ENCODE results near the gene PSMC4.
A peak's percentile ranks its signal among the peaks of the same experiment; 100 is the strongest.

The PSMC4 gene

DNA sequence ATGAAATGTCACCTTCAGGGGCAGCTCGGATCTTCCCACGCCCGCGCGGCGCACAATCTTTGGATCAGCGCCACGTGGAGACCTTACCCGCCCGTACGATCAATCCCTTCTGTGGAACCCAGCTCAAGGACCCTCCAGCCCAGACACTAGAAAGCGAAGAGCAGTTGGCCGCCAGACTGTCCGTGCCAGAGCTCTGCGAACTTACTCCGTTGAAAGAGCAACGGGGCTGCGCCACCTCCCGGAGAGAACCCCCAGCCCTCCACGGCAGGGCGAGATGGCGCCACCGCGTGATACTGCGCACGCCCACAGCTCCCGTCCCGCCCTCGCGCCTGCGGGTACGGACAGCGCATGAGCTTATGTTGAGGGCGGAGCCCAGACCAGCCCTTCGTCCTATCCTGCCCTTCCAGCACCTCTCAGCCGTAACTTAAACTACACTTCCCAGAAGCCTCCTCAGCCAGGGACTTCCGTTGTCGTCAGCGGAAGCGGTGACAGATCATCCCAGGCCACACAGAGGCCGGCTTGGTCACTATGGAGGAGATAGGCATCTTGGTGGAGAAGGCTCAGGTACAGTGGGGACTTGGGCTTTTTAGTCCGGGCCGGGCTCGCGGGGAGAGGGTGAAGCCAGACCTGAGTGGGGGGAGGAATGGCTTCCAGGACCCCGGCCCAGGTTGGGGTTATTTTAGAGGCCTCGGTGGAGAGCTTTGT is at the start of gene PSMC4:
PSMC4 (plus strand) TSS at position 491 of the 705 bp plus-strand sequence; CDS start at position 529, 38 bp downstream.
- peak; percentile 98 for DNase-seq

DNA sequence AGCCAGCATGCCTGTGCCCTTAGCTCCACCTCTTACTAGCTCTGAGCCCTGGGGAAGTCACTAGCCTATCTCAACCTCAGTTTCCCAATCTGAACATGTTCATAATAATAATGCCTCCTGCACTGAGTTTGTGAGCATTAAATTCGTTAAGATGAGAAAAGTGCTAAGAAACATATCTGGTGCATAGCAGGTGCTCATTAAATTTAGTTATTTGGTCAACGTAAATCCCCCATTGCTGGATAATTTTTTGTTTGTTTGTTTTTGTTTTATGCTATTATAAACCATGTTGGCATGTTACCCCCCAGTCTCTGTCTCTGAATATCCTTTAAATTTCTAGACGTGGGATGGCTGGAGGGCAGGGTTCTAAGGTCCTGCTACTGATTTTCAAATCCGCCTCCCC is 47.1 kb upstream of the PSMC4 start:
- no peak for DNase-seq

DNA sequence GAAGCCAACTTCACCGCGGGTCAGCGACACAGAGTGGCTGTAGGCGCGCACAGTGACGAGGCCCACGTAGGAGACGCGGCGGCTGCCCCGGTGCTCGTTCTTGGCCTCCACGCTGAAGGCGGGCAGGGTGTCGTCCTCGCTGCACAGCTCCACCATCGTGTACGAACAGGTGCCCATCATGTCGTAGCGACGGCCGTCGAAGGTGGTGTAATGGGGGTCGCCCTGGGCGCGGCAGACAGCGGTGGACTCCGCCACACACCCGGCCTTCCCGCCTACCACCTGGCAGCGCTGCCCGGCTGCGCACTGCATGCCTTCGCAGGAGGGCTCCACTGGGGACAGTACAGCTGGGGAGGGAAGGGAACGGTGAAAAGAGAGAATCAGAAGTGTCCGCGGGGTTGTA is 46.6 kb upstream of the PSMC4 start:
- no peak for DNase-seq

DNA sequence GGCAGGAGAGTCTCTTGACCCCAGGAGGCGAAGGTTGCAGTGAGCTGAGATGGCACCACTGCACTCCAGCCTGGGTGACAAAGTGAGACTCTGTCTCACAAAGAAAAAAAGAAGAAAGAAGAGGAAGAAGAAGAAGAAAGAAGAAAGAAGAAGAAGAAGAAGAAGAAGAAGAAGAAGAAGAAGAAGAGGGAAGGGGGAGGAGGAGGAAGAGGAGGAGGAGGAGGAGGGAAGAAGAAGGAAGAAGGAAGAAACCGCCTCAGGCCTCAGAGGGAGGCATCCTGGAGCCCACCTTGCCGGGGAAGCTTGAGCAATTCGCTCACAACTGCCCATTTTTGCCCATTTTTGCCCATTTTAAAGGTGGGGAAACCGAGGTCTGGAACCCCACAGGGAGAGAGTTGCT is 46.0 kb upstream of the PSMC4 start:
- no peak for DNase-seq

DNA sequence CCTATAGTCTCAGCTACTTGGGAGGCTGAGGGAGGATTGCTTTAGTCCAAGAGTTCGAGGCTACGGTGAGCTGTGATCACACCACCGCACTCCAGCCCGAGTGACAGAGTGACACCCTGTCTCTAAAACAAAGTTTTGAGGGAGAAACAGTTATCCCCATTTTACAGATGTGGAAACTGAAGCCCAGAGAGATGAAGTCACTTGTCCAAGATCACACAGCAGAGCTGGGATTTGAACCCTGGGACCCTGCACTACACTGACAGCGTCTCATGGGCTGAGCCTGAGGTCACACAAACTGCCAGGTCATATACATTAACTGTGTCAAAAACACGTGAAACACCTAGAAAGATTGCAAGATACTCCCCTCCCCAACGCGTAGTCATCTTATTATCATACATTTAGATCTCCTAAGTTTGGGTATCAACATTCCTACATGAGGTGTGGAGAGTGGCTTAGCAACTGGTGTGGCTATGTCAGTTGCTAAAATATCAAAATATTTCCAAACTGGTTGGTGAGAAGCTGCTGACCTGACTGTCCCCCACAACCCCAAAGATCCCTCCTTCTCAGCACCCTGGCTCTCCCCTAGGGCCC is 44.7 kb upstream of the PSMC4 start:
- no peak for DNase-seq

DNA sequence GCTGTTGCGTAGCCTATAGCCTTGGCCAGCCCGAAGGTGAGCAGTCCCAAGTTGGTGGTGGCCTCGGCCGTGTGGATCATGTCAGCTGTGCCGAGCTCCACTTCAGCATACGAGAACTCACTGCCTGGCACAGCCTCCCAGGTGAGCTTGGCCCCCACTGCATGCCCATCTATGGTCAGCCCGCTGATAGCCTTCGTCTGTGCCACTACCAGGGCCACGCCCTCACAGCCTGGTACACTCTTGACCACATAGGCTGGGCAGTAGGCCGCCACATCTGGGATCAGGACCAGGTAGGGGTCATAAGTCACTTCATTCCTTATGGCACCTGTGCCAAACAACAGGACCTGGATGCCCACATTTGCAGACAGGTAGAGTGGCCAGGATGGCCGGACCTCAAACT is 43.9 kb upstream of the PSMC4 start:
- DNase-seq, result no peak

DNA sequence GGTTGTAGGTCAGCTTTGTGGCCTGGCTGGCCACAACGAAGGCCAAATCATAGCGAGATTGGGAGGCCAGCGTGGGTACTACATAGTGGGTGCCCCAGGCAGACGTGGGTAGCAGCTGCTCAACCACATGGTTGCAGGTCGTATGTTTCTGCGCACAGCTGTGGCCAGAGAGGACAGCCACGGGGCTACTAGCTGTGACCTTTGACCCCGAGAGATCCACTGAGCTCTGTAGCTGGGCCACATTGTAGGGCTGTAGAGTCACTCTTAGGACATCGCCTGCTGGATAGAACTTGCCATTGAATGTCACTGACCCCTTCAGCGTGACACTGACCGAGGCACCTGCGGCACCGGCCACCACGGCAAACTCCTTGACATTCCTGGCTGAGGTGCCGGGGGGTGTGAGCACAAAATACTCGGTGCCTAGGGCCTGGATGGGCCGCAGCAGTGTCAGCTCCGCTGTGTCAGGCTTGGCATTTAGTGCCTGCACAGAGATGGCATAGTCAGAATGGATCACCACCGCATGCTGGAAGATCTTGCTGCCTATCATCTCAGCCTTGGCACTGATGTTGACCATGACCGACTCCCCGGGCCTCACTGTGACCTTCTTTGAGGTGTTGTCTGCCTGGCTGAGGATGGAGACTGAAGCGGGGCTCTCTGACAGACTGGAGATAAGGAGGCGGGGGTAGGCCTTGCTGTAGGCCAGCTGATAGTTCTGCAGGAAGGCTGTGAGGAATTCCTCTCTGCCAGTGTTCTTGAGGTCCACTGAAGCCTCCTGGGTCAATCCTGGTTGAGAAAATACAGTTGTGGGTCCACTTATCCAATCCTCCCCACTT is 43.2 kb upstream of the PSMC4 start:
- no peak for DNase-seq

DNA sequence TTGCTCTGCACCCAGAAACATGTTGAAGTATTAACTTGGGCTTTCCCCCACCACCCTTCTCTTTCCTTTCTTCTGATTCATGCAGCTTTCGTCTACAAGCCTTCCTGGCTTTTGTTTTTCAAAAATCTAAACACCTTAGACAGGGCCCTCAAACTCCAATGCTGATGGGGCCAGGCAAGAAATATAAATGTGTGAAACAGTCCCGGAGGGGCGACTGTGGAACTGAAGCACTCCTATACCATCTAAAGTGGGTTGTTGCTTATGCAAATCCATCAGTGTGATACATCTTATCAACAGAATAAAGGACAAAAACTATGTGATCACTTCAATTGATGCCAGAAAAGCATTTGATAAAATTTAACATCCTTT is 42.6 kb upstream of the PSMC4 start:
- no peak for DNase-seq

DNA sequence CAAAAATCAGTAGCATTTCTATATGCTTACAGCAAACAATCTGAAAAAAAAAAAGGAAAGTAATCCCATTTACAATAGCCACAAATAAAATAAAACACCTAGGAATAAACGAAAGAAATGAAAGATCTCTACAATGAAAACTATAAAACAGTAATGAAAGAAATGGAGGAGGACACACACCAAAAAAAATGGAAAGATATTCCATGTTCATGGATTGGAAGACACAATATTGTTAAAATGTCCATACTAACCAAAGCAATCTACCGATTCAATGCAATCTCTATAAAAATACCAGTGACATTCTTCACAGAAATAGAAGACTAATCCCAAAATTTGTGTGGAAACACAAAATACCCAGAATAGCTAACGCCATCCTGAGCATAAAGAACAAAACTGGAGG is 41.2 kb upstream of the PSMC4 start:
- DNase-seq, result no peak

DNA sequence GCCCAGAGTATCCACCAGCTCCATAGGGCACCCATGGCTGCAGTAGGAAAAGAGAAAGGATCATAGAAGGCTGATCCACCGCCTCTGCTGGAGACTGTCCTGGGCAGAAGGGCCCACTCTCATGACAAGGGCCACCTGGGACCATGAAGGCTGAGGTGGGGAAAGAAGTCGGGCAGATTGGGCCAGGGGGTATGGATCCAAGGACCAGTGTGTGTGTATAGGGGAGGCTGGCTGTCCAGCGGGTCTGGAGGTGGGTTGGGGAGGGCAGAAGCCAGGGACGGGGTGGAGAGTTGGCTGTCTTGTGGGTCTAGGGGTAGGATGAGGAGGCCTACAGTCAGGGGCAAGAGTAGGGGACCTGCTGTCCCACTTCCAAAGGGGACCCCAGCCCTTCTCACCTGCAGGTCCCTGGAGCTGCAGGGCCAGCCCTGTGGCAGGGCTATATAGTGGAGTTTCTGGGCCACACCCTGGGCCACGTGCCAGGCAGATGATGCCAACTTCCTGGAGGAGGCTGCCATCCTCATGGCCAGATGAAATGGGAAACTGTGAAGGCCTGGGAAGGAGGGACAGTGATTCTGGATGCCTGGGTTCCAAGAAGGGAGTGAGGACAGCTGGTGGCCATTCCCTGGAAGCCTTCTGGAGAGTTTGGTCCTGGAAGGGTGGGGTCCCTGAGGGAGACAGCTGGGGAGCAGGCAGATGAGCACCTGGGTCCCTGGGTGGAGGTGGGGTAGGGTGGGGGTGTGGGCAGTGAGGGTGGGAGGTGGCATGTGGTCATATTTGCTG is 36.2 kb upstream of the PSMC4 start, which contains the start of gene FCGBP:
FCGBP (minus strand) TSS at position 51 of the 780 bp plus-strand sequence.
- no peak for DNase-seq

DNA sequence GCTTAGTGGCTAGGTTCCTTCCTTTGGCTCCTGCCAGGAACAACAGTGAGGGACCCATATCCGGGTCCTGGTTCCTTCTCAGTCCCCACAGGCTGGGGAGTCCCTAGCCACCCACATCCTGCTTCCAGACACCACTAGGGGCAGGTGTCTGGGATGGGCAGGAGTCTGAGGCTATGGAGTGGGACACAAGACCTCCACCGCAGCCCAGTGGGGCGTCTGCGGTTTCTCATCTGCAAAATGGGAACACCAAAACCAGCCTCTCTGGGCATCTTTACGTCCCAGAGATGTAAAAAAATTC is 35.7 kb upstream of the PSMC4 start:
- DNase-seq, result no peak

DNA sequence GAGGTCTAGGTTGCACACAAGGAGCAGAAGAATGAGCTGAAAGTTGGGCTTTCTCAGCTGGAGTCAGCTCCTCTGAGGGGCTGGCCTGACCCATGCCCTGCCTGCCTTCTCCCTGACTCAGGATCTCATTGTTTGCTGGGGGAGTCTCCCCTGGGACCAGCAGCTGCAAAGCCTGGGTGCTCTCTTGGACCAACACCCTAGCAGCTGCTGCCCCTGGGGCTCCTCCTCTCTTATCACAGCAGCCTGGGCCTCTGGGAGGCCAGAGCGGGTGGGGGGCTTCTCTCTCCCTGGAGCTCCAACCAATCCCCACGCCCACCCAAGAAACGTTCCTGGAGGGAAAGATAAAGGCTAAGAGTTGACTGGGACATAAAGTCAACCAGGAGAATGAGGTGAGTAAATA is 34.9 kb upstream of the PSMC4 start:
- DNase-seq, result no peak

DNA sequence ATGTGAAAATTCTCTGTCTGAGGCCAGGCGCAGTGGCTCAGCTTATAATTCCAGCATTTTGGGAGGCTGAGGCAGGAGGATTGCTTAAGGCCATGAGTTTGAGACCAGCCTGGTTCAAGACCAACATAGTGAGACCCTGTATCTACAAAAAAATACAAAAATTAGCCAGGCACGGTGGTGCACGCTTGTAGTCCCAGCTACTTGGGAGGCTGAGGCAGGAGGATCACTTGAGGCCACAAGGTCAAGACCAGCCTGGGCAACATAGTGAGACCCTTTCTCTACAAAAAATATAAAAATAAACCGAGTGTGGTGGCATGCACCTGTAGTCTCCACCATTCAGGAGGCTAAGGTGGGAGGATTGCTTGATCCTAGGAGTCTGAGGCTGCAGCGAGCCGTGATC is 34.3 kb upstream of the PSMC4 start:
- no peak for DNase-seq

DNA sequence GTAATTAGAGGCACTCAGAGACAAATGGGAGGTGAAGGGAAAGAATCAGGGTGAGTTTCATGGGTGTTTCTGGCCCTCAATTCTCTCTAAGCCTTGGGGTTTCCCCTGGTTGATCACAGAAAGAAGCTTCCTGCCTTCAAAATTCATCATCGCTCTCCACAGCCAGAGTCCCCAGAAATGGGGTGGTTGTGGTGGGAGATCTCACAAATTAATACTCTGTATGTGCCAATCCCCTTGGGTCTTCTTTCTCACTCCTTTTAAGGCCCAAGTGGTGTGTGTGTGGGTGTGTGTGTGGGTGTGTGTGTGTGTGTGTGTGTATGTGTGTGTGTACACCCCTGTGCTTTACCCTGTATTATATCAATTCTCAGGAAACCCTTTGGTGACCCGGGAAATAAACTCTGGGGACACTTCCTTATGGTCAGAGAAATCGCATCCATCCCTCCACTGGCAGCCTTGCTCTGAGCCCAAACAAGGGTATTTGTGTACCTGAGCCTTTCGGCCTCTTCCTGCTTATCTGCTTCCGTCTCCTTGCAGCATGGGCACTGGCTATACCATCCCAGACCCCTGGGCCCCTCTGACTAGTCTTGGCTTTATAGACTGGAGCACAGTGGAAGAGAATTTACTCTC is 33.8 kb upstream of the PSMC4 start:
- DNase-seq, result peak; percentile 35

DNA sequence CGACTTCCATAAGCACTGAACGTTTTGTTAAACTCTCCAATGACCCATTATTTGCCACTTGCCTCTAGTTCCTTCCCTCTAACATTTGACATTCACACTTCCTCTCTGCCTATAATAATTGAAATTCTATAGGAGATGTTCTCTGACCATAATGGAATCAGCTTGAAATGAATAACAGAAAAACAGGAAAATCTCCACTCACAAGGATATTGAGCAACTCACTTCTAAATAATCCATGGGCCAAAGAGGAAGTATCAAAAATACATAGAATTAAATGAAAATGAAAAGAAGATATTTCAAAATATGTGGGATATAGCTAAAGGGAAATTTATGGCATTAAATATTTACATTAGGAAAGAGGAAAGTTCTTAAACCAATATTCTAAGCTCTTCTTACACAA is 33.2 kb upstream of the PSMC4 start:
- no peak for DNase-seq

DNA sequence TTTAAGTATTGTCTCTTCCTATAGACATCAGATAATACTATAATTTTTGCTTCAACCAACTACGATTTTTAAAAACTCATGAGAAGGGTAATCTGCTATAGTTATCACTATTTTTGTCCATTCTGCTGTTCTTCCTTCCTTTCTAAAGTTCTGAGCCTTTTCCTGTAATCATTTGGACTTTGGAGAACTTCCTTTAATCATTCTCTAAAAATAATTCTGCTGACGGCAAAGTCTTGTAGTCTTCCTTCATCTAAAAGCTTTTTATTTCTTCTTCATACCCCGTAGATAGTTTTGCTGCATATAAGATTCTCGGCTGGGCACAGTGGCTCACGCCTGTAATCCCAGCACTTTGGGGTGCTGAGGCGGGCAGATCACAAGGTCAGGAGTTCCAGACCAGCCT is 31.4 kb upstream of the PSMC4 start:
- DNase-seq, result no peak

DNA sequence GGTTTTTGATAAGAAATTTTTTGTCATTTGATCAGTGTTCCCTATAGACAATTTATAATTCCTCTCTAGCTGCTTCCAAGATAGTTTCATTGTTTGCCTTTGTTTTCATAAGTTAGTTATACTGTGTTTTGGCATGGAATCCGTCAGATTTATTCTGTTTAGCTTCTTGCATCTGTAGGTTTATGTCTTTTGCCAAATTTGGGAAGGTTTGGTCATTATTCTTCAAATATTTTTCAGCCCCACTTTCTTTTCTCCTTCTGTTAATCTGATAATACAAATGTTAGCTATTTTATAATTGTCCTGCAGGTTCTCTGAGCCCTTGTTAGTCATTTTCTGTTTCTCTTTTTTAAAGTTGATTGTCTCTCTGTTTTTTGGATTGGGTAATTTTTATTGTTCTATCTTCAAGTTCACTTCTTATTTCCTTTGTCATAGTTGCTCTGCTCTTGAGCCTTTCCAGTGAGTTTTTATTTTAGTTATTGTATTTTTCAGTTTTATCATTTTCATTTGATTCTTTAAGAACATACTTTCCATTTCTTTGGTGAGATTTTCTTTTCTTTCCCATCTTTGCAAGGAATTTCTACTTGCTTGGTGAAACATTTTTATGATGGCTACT is 30.6 kb upstream of the PSMC4 start:
- no peak for DNase-seq

DNA sequence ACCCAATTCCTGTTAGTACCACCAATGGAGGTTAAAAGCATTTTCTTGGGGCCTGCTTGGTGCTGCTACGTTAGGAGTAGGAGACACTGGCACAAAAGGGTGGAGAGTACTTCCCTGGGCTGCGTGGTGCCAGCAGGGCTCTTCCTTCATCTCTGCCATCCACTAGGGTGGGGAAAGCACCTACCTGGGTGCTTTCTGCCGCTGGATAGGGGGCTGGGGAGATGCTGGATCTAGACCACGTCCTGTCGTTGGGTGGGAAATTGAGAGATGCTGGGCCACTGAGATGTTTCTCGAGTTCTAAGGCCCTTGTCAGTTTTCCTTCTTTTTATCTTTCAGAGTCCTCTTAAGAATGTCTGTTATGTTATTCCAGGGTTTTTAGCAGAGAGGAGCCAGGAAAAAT is 29.8 kb upstream of the PSMC4 start:
- DNase-seq, result no peak

DNA sequence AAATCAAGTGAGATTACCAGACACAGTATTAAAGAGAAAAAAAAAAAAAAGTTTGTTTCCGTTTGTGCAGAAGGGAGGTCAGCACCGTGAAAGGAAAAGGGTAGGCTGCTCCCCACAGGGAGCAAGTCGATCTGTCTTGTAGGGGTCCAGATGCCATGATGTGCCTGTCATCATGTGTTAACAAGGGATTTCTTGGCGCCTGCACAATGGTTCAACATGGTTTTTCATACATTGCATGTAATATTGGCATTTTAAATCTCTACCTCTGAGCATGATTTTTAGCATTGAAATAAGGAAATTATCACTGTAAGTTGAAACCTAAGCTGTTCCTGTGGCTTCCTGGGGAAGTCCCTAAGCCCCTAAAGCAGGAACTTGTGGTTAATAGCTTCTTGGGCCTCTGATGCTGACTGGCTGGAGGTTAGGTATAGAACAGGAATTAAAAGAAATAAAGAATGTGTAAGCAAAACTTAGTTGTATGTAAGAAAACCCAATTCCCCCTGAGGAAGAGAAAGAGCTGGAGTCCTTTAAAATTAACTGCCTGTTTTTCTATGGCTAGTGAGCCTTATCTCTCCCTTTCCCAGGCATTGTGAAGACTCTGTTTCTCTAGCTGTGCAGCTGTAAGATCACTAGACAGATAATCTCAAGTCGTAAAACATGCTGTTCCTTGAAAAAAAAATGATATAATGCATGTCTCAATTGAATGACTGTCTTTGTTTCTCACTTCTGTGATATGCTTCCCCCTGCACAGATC is 29.2 kb upstream of the PSMC4 start:
- peak; percentile 49 for DNase-seq

DNA sequence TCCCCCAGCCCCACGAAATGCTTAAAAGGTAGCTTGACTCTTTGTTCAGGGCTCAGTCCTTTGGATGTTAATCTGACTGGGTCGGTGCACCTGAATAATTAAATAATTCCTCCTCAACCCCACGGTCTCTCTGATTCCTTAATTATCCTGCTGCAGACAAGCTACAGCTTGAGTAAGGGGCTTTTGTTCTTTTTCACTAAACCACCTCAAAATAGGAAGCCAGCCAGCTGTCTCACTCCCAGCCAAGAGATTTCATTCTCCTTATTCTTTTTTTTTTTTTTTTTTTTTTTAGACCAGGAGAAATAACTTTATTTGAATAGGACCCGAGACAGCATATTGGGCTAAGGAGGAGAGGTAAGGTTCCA is 28.6 kb upstream of the PSMC4 start:
- DNase-seq, result no peak

DNA sequence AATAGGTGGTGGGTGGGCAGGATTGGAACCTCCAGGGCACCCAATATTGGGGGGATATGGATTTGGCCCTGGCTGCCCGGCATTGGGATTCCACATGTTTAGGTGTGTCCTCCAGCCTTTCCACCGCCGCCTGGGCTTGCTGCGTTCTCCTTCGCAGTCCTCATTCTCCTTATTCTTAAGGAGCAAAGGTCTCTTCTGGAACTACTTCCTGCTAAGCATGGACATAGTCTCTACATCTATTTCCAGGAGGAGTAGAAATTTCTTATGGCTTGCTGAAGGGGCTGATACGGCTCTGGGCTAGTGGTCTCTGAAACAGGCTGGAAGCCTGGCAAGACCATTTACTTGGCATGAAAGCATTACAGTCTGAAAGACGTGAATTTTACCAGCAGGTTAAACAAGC is 27.4 kb upstream of the PSMC4 start:
- no peak for DNase-seq

DNA sequence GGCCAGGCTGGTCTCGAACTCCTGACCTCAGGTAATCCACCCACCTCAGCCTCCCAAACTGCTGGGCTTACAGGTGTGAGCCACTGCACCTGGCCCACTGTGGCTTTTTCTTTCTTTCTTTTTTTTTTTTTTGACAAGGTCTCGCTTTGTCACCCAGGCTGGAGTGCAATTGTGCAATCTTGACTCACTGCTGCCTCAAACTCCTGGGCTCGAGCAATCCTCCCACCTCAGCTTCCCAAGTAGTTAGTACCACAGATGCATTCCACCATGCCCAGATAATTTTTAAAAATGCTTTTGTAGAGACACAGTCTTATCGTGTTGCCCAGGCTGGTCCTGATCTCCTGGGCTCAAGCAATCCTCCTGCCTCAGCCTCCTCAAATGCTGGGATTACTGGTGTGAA is 24.4 kb upstream of the PSMC4 start:
- no peak for DNase-seq
